Transverse colon (tissue), 4 donors: ENCODE results near the gene EYA2.

ENCODE experiments used
- CTCF ChIP-seq, 5 experiments: fragments of 200-600 bp in 3 of 5; fragments of 450-650 bp in 2 of 5; sonication (generic) in 3 of 5; IDR thresholded peaks; 1 replicate in 2 of 5; 2 replicates in 3 of 5; pipeline ENCODE4 v1.5.1; 2016 to 2017; ENCODE audit warnings: antibody characterized with exemption in 5 of 5, inconsistent platforms in 3 of 5, mild to moderate bottlenecking in 2 of 5, moderate library complexity in 1 of 5
- EP300 ChIP-seq: sonication (generic); formaldehyde crosslinking; IDR thresholded peaks from one replicate; pipeline ENCODE4 v1.6.1; 2017; ENCODE audit warnings: antibody characterized with exemption, low read depth
- POLR2A ChIP-seq: fragments of 450-650 bp; IDR thresholded peaks from one replicate; pipeline ENCODE4 v1.6.1; 2016; ENCODE audit warnings: antibody characterized with exemption, mild to moderate bottlenecking, moderate library complexity
- POLR2AphosphoS5 ChIP-seq, 3 donors: sonication (generic); formaldehyde crosslinking; IDR thresholded peaks; one replicate each; pipeline ENCODE4 v1.6.1; 2016; ENCODE audit warnings: antibody characterized with exemption in 3 of 3

DNA sequence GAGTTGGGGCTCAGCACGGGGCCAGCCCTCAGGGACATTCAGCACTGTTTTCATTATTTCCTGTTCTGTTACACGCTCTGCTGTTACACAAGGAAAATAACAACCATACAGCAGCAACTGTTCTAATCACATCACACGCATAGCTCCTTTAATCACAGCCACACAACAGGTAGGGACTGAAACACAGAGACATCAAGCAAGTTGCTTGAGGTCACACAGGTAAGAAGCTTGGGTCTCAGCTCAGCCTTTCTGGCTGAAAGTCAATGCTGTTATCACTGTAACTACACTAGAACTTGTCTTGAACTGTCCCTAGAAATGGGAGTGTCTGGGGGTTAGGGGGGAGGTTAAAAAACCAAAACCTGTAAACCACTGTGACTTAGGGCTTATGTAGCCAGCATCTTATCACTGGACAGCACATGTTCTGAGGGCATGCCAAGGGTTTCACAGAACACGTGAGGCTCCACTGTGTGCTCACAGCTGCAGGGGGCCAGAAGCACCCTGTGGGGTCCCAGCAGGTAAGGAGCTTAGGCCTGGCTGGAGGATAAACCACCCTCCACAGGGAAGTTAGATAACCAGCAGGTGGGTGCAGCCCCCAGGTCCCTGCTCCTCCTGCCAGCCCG is 146.0 kb downstream of the EYA2 start:
- TF ChIP-seq CTCF (IDR thresholded peaks at IDR 0.05) (no peak), POLR2A (no peak), POLR2AphosphoS5 (IDR thresholded peaks at IDR 0.05) (no peak), EP300 (no peak)
